GM12878 (cell line): ENCODE data around the gene CSMD2. TPM values are rescaled to one million over a fixed set of nuclear protein-coding genes. Genes with fewer than 3 reads are reported as not detected.

Experiments
- ATAC-seq: fragments of 200-7000 bp; cut with Tn5 transposase; 3 replicates; pipeline ENCODE4 v1.9.1; 2020; ENCODE audit warnings: mild to moderate bottlenecking, moderate library complexity
- BruUV-seq: library from RNA; stranded (reverse); fragments of 400-500 nt; replicated peaks from 2 replicates; lab custom pipeline; 2021; lab: Mats Ljungman, UMichigan
- CTCF ChIA-PET: fragments of 300-600 bp; sonication (Branson Sonifier 250); formaldehyde crosslinking; extraction: SDS; loops from one replicate; lab custom pipeline; 2021; ENCODE audit warnings: inconsistent platforms; lab: Yijun Ruan, JAX
- POLR2A ChIA-PET: fragments of 350-600 bp; formaldehyde crosslinking; extraction: SDS; loops from one replicate; lab custom pipeline; 2021; ENCODE audit warnings: inconsistent platforms; lab: Charles Lee
- RAD21 ChIA-PET: fragments of 300-600 bp; sonication (Branson Sonifier 250); formaldehyde crosslinking; loops from one replicate; lab custom pipeline; 2023; ENCODE audit warnings: antibody characterized with exemption; ENCODE audit not compliant: unreplicated experiment; lab: Charles Lee
- SMC1A ChIA-PET: fragments of 300-600 bp; sonication (Branson Sonifier 250); formaldehyde crosslinking; loops from one replicate; lab custom pipeline; 2023; ENCODE audit not compliant: unreplicated experiment, uncharacterized antibody; lab: Charles Lee
- DNase-seq: peaks from one replicate; pipeline ENCODE4 v3.0.0-alpha.2; 2011; ENCODE audit warnings: low read depth, low spot score
- FAIRE-seq: peaks from 3 replicates; lab custom pipeline; 2011; peaks lifted over from hg19 to GRCh38; lab: Jason Lieb, UNC
- H2AFZ ChIP-seq: 2 replicates; pipeline ENCODE4 v1.6.0; 2011; ENCODE audit warnings: low read depth, low read length, control low read depth; ENCODE audit not compliant: control insufficient read depth
- H3K27ac ChIP-seq: 2 replicates; pipeline ENCODE4 v1.5.1; 2011; ENCODE audit warnings: control low read depth; ENCODE audit not compliant: control insufficient read depth, insufficient read depth
- H3K27me3 ChIP-seq, 2 experiments: replicated peaks in 1 of 2; 2 replicates each; pipeline versions ENCODE4 v1.6.0 to v1.6.1; 2011; ENCODE audit warnings: low read length in 1 of 2; ENCODE audit not compliant: control insufficient read depth in 2 of 2, insufficient read depth in 2 of 2
- H3K36me3 ChIP-seq, 2 experiments: 2 replicates each; pipeline ENCODE4 v1.5.1; 2011; ENCODE audit warnings: low read length in 1 of 2; ENCODE audit not compliant: control insufficient read depth in 2 of 2, insufficient read depth in 2 of 2
- H3K4me1 ChIP-seq: 2 replicates; pipeline ENCODE4 v1.6.1; 2011; ENCODE audit warnings: mild to moderate bottlenecking, low read length, moderate library complexity, mixed read lengths; ENCODE audit not compliant: control insufficient read depth, insufficient read depth
- H3K4me2 ChIP-seq: 2 replicates; pipeline ENCODE4 v1.6.0; 2011; ENCODE audit warnings: control low read depth; ENCODE audit not compliant: control insufficient read depth, insufficient read depth
- H3K4me3 ChIP-seq: fragments of 200-600 bp; sonication (generic); 2 replicates; pipeline ENCODE4 v1.5.1; 2016
- H3K79me2 ChIP-seq: 2 replicates; pipeline ENCODE4 v1.6.0; 2011; ENCODE audit warnings: low read length; ENCODE audit not compliant: control insufficient read depth, insufficient read depth
- H3K9ac ChIP-seq: 2 replicates; pipeline ENCODE4 v1.8.0; 2011; ENCODE audit warnings: low read length, control low read depth, mixed read lengths; ENCODE audit not compliant: control insufficient read depth, insufficient read depth
- H3K9me3 ChIP-seq: replicated peaks from 3 replicates; pipeline ENCODE4 v1.5.1; 2011; ENCODE audit warnings: mild to moderate bottlenecking, low read length; ENCODE audit not compliant: control insufficient read depth, insufficient read depth
- H4K20me1 ChIP-seq: 2 replicates; pipeline ENCODE4 v1.6.0; 2011; ENCODE audit not compliant: control insufficient read depth, insufficient read depth
- ATF7 ChIP-seq: fragments of 450-650 bp; IDR thresholded peaks from 2 replicates; pipeline ENCODE4 v1.6.1; 2016; ENCODE audit warnings: low read depth, mild to moderate bottlenecking
- CBX5 ChIP-seq: sonication (generic); IDR thresholded peaks from 2 replicates; pipeline ENCODE4 v1.6.1; 2016; ENCODE audit warnings: low read depth, moderate library complexity, mild to moderate bottlenecking, inconsistent platforms
- HDAC2 ChIP-seq: fragments of 200-600 bp; sonication (generic); IDR thresholded peaks from 2 replicates; pipeline ENCODE4 v1.6.1; 2017
- KLF5 ChIP-seq: fragments of 450-650 bp; IDR thresholded peaks from 2 replicates; pipeline ENCODE4 v1.6.1; 2014; ENCODE audit warnings: mild to moderate bottlenecking; ENCODE audit not compliant: partially characterized antibody
- MEF2B ChIP-seq: fragments of 450-650 bp; IDR thresholded peaks from 2 replicates; pipeline ENCODE4 v1.6.1; 2018; ENCODE audit warnings: mild to moderate bottlenecking, moderate library complexity; ENCODE audit not compliant: partially characterized antibody, poor library complexity, severe bottlenecking
- NFYB ChIP-seq: IDR thresholded peaks from 2 replicates; pipeline ENCODE4 v1.6.1; 2011; ENCODE audit warnings: low read depth, mild to moderate bottlenecking, low read length, improper control_type of control experiment, moderate library complexity; ENCODE audit not compliant: insufficient read depth
- SMAD1 ChIP-seq: fragments of 450-650 bp; IDR thresholded peaks from 2 replicates; pipeline ENCODE4 v1.6.1; 2018; ENCODE audit warnings: mild to moderate bottlenecking, low read depth; ENCODE audit not compliant: partially characterized antibody
- SREBF2 ChIP-seq: IDR thresholded peaks from 2 replicates; pipeline ENCODE4 v1.6.1; 2012; ENCODE audit warnings: mild to moderate bottlenecking, low read length
- SRF ChIP-seq, 2 experiments: IDR thresholded peaks; 2 replicates each; pipeline ENCODE4 v1.6.1; 2011; ENCODE audit warnings: low read depth in 2 of 2, low read length in 2 of 2, mild to moderate bottlenecking in 1 of 2, moderate library complexity in 1 of 2
- SUPT20H ChIP-seq: IDR thresholded peaks from 2 replicates; pipeline ENCODE4 v1.6.1; 2011; ENCODE audit warnings: low read depth, mild to moderate bottlenecking, low read length, moderate library complexity, borderline replicate concordance; ENCODE audit not compliant: control insufficient read depth
- TARDBP ChIP-seq: IDR thresholded peaks from 2 replicates; pipeline ENCODE4 v1.6.1; 2016; ENCODE audit warnings: borderline replicate concordance
- WGBS: methylation state at CpG from one replicate; pipeline ENCODE4 v1.1.6; 2016; ENCODE audit warnings: low lambda C conversion rate; ENCODE audit not compliant: insufficient replicate concordance, insufficient coverage; ENCODE audit errors: missing lambda C conversion rate; 5-methylcytosine and 5-hydroxymethylcytosine counted together
- in situ Hi-C: fragments of 300-500 bp; cut with MboI; formaldehyde crosslinking; loops from 9 replicates; pipeline ENCODE4 v1.14.3; 2018; ENCODE audit warnings: mixed read lengths
- intact Hi-C: fragments of 100-400 bp; cut with micrococcal nuclease; formaldehyde crosslinking; loops from one replicate; pipeline ENCODE4 v1.14.2; 2022; ENCODE audit not compliant: unreplicated experiment
- polyA plus RNA-seq, 11 experiments: library from polyadenylated mRNA; depleted of rRNA in 4 of 11; unstranded in 6 of 11; stranded (reverse) in 5 of 11; fragments of >200 nt; fragmentation: Nextera tagmentation in 4 of 11; fragmentation: Illumina TruSeq in 1 of 11; extraction: Ambion mirVana in 4 of 11; extraction: Trizol in 1 of 11; gene quantifications; 1 replicate in 1 of 11; 2 replicates in 10 of 11; pipeline versions ENCODE4 v1.2.1 to v1.2.3, GENCODE V29; 2011 to 2016; ENCODE audit warnings: inconsistent platforms in 2 of 11, missing spikeins in 2 of 11, low read depth in 1 of 11
- total RNA-seq, 4 experiments: library from RNA; depleted of rRNA in 3 of 4; stranded (reverse); fragments of >200 nt in 3 of 4; fragmentation: Illumina TruSeq in 1 of 4; extraction: Trizol in 1 of 4; gene quantifications; 2 replicates each; pipeline versions ENCODE4 v1.2.1 to v1.2.3, GENCODE V29; 2013 to 2021

The CSMD2 gene
- total and polyA plus RNA-seq, 10 of the 15 experiments (the other 5 are each of a cell fraction or from before 2014, with no cell fraction given) = under 0.01 TPM; not detected in 9

DNA sequence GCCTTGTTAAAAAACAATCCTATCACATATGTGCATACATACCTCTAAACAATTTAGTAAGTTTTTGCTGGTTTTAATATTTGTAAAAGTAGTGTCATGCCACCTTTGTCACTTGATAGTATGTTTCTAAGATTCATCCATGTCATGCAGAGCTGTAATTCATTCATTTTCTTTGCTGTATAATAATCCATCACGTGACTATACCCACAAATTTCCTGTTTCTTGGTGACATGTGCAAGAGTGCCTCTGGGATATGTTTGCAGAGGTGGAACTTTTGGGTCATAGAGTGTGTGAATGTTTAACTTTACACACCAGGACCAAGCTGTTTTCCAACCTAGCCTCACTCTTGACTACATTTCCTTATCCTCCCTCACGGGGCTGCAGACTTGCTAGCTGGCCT lies 629.7 kb downstream of the CSMD2 start:
- ChIA-PET CTCF (no interaction called here), POLR2A (no interaction called here), RAD21 (no interaction called here), SMC1A (no interaction called here)
- intact Hi-C loops = no loop called here
- Histone ChIP-seq H3K27ac (no peak overlapping the region), H3K79me2 (no peaks in the 10 kb centered on the region), H3K9me3 (no peaks in the 10 kb centered on the region; the same call in 2 of the 3 replicates), H3K27me3 (peaks cover 0 to 3% of the 10 kb centered on the region in 2 experiments; a peak in 1 of 4 replicates), H4K20me1 (no peaks in the 10 kb centered on the region), H3K9ac (no peak overlapping the region), H2AFZ (no peak overlapping the region), H3K36me3 (no peaks in the 10 kb centered on the region), H3K4me2 (no peak overlapping the region), H3K4me1 (no peaks in the 10 kb centered on the region), H3K4me3 (no peak overlapping the region)
- TF ChIP-seq ATF7 (no peak), SUPT20H (no peak), KLF5 (no peak), TARDBP (no peak), SMAD1 (no peak), NFYB (no peak), SRF (IDR thresholded peaks at IDR 0.05; ENCODE audit: low read depth in 2 of 2, low read length in 2 of 2) (no peak), SREBF2 (no peak), CBX5 (no peak), MEF2B (no peak), HDAC2 (no peak)
- DNase-seq = no peak
- ATAC-seq = no peak
- in situ Hi-C loops = no loop called here
- 2% methylated on average over 2 of the region's 2 CpGs for WGBS
- no TSS peak for BruUV-seq
- FAIRE-seq = no peak
